Left lung (tissue), 10 donors: ENCODE measurements around the gene S100A6. TPM values are rescaled to one million over a fixed set of nuclear protein-coding genes. Genes with fewer than 3 reads are reported as not detected.
A peak's percentile ranks its signal among the peaks of the same experiment; 100 is the strongest.

Source experiments
- ATAC-seq: fragments of 200-7000 bp; cut with Tn5 transposase; one replicate; pipeline ENCODE4 v1.9.1; 2020; ENCODE audit warnings: moderate library complexity
- DNase-seq, 4 donors: peaks; one replicate each; pipeline ENCODE4 v3.0.0-alpha.2; 2013 to 2020
- H3K27ac ChIP-seq, 2 donors: fragments of 200-600 bp; sonication (generic) in 1 of 2; one replicate each; pipeline versions ENCODE4 v1.5.0 to v1.8.0; 2020 to 2021
- H3K27me3 ChIP-seq, 2 donors: fragments of 200-600 bp; sonication (generic) in 1 of 2; one replicate each; pipeline versions ENCODE4 v1.5.0 to v1.8.0; 2020 to 2021
- H3K36me3 ChIP-seq, 2 donors: fragments of 200-600 bp; sonication (generic) in 1 of 2; one replicate each; pipeline versions ENCODE4 v1.5.0 to v1.8.0; 2020 to 2021
- H3K4me1 ChIP-seq, 2 donors: fragments of 200-600 bp; one replicate each; pipeline ENCODE4 v1.8.0; 2021
- H3K4me3 ChIP-seq, 2 donors: fragments of 200-600 bp; sonication (generic) in 1 of 2; one replicate each; pipeline versions ENCODE4 v1.5.0 to v1.8.0; 2020 to 2021; ENCODE audit warnings: mild to moderate bottlenecking in 1 of 2
- H3K9me3 ChIP-seq, 2 donors: fragments of 200-600 bp; sonication (generic) in 1 of 2; one replicate each; pipeline versions ENCODE4 v1.5.0 to v1.8.0; 2020 to 2021
- CTCF ChIP-seq, 2 donors: fragments of 200-600 bp; sonication (generic) in 1 of 2; IDR thresholded peaks; one replicate each; pipeline versions ENCODE4 v1.5.0 to v1.8.0; 2021; ENCODE audit warnings: antibody characterized with exemption in 2 of 2
- intact Hi-C, 2 donors: fragments of 100-400 bp; cut with DNase I; formaldehyde crosslinking; loops; one replicate each; pipeline versions ENCODE4 v1.11.2 to v1.14.2; 2022
- polyA plus RNA-seq, 6 donors: library from polyadenylated mRNA; unstranded; fragments of 120-200 nt; gene quantifications; one replicate each; pipeline ENCODE4 v1.2.1, GENCODE V29; 2013; ENCODE audit not compliant: insufficient read length in 6 of 6
- total RNA-seq, 2 donors: library from RNA; stranded (reverse); fragmentation: NEBNext Ultra II Directional; extraction: Animal tissue kit (Norgen Biotek cat#: 25700); gene quantifications; one replicate each; pipeline ENCODE4 v1.2.1, GENCODE V29; 2021
- donor health status: DM: no; HTN: yes; CAD: no.
- donor health status: DM: no; HTN: no; CAD: no.

Gene S100A6
- total and polyA plus RNA-seq, 8 donors, result 156 to 1,797 (median 210) TPM

- ATAC-seq (no peak), DNase-seq (no peak)
- Histone ChIP-seq H3K4me1 (peaks cover 0 to 10% of the 10 kb centered on the region in 2 donors), H3K4me3 (no peak overlapping the region), H3K27ac (no peak overlapping the region), H3K36me3 (no peaks in the 10 kb centered on the region), H3K27me3 (no peaks in the 10 kb centered on the region), H3K9me3 (no peaks in the 10 kb centered on the region)
- no peak for TF ChIP-seq CTCF (IDR thresholded peaks at IDR 0.05)
- intact Hi-C loops, result no loop called here
Measured at GRCh38 chr1:153507926-153508583, 27.7 kb downstream of the S100A6 start.

- Histone ChIP-seq H3K27ac (peak overlapping the region; percentile 39 to 53), H3K4me3 (no peak overlapping the region), H3K4me1 (peaks cover 0 to 10% of the 10 kb centered on the region in 2 donors), H3K9me3 (no peaks in the 10 kb centered on the region), H3K27me3 (no peaks in the 10 kb centered on the region), H3K36me3 (no peaks in the 10 kb centered on the region)
- peak in 3 of 4 donors; percentile 80 to 90 (median 82) for DNase-seq
- peak; percentile 75 for ATAC-seq
- TF ChIP-seq CTCF (IDR thresholded peaks at IDR 0.05), result no peak
- intact Hi-C loops, result no loop called here
Measured at GRCh38 chr1:153506831-153507413, 28.9 kb downstream of the S100A6 start.

GRCh38 chr1:153506386-153506785 lies 29.4 kb downstream of the S100A6 start:
- Histone ChIP-seq H3K27me3 (no peaks in the 10 kb centered on the region), H3K9me3 (no peaks in the 10 kb centered on the region), H3K27ac (no peak overlapping the region), H3K36me3 (no peaks in the 10 kb centered on the region), H3K4me1 (peaks cover 0 to 8% of the 10 kb centered on the region in 2 donors), H3K4me3 (no peak overlapping the region)
- DNase-seq (no peak), ATAC-seq (no peak)
- TF ChIP-seq CTCF (IDR thresholded peaks at IDR 0.05), result no peak
- intact Hi-C loops, result no loop called here

GRCh38 chr1:153505576-153505975 lies 30.2 kb downstream of the S100A6 start:
- ATAC-seq (no peak), DNase-seq (no peak)
- H3K4me3 ChIP-seq, result no peak overlapping the region
- no peaks in the 10 kb centered on the region for H3K27me3 ChIP-seq
- intact Hi-C loops, result no loop called here
- no peaks in the 10 kb centered on the region for H3K4me1 ChIP-seq
- H3K36me3 ChIP-seq, result no peaks in the 10 kb centered on the region
- TF ChIP-seq CTCF (IDR thresholded peaks at IDR 0.05), result no peak
- no peak overlapping the region for H3K27ac ChIP-seq
- H3K9me3 ChIP-seq, result no peaks in the 10 kb centered on the region

GRCh38 chr1:153503766-153504165 lies 32.0 kb downstream of the S100A6 start:
- TF ChIP-seq CTCF (IDR thresholded peaks at IDR 0.05), result no peak
- H3K27ac ChIP-seq, result no peak overlapping the region
- intact Hi-C loops, result no loop called here

More at GRCh38 chr1:153503766-153504165, 32.0 kb downstream of the S100A6 start:
- no peaks in the 10 kb centered on the region for H3K36me3 ChIP-seq
- no peaks in the 10 kb centered on the region for H3K4me1 ChIP-seq
- no peaks in the 10 kb centered on the region for H3K27me3 ChIP-seq
- no peaks in the 10 kb centered on the region for H3K9me3 ChIP-seq
- ATAC-seq (no peak), DNase-seq (no peak)
- H3K4me3 ChIP-seq, result no peak overlapping the region
